Erythroblast (primary cell): ENCODE data around the gene TEX35.

Source experiments
- GATA1 ChIP-seq: IDR thresholded peaks from 2 replicates; pipeline ENCODE4 v1.6.1; 2011; ENCODE audit warnings: low read depth, mild to moderate bottlenecking, control low read depth, low read length, moderate library complexity
- POLR2A ChIP-seq: IDR thresholded peaks from 2 replicates; pipeline ENCODE4 v1.6.1; 2011; ENCODE audit warnings: mild to moderate bottlenecking, low read length

GRCh38 chr1:178513278-178513983 is 522 bp downstream of the TEX35 start:
- TF ChIP-seq POLR2A = no peak
- TF ChIP-seq GATA1 = no peak
